ENCODE measurements around the gene MACIR. TPM values are rescaled to one million over a fixed set of nuclear protein-coding genes. Genes with fewer than 3 reads are reported as not detected.

MACIR gene
- total RNA-seq, 1 donor from 2014 or later = 0.53 TPM

- H3K36me3 ChIP-seq = no peaks in the 10 kb centered on the region
- no peaks in the 10 kb centered on the region for H3K27me3 ChIP-seq
- no peak for DNase-seq (ENCODE audit: low spot score in 2 of 2)
- peaks cover 4 to 9% of the 10 kb centered on the region in 2 donors for H3K9me3 ChIP-seq
- H3K27ac ChIP-seq = no peak overlapping the region
- H3K4me1 ChIP-seq = peaks cover 0 to 6% of the 10 kb centered on the region in 2 donors
- TF ChIP-seq CTCF (IDR thresholded peaks at IDR 0.05) = no peak
- no peak overlapping the region for H3K4me3 ChIP-seq
- intact Hi-C loops (cut with DNase I) = no loop called here
These were observed 22.7 kb upstream of the MACIR start for GRCh38 chr5:103235891-103236290.

GRCh38 chr5:103237778-103238177, 20.8 kb upstream of the MACIR start:
- peaks cover 0 to 6% of the 10 kb centered on the region in 2 donors for H3K4me1 ChIP-seq
- no peak overlapping the region for H3K4me3 ChIP-seq
- no peaks in the 10 kb centered on the region for H3K36me3 ChIP-seq
- no peak for DNase-seq (ENCODE audit: low spot score in 2 of 2)
- no peaks in the 10 kb centered on the region for H3K27me3 ChIP-seq
- intact Hi-C loops (cut with DNase I) = no loop called here
- H3K27ac ChIP-seq = no peak overlapping the region
- H3K9me3 ChIP-seq = peaks cover 4 to 9% of the 10 kb centered on the region in 2 donors
- TF ChIP-seq CTCF (IDR thresholded peaks at IDR 0.05) = no peak

GRCh38 chr5:103243665-103244064, 14.9 kb upstream of the MACIR start:
- Histone ChIP-seq H3K27me3 (no peaks in the 10 kb centered on the region), H3K9me3 (peaks cover 3 to 9% of the 10 kb centered on the region in 2 donors), H3K4me3 (no peak overlapping the region), H3K36me3 (no peaks in the 10 kb centered on the region), H3K27ac (no peak overlapping the region), H3K4me1 (no peaks in the 10 kb centered on the region)
- TF ChIP-seq CTCF (IDR thresholded peaks at IDR 0.05) = no peak
- DNase-seq (ENCODE audit: low spot score in 2 of 2) = no peak
- intact Hi-C loops (cut with DNase I) = no loop called here

- Histone ChIP-seq H3K4me1 (no peaks in the 10 kb centered on the region), H3K9me3 (peaks cover 0 to 4% of the 10 kb centered on the region in 2 donors), H3K27ac (no peak overlapping the region), H3K27me3 (no peaks in the 10 kb centered on the region), H3K36me3 (no peaks in the 10 kb centered on the region), H3K4me3 (no peak overlapping the region)
- no peak for DNase-seq (ENCODE audit: low spot score in 2 of 2)
- no peak for TF ChIP-seq CTCF (IDR thresholded peaks at IDR 0.05)
- intact Hi-C loops (cut with DNase I) = no loop called here
These were observed 14.2 kb upstream of the MACIR start for GRCh38 chr5:103244398-103244797.

- Histone ChIP-seq H3K4me3 (no peak overlapping the region), H3K9me3 (no peaks in the 10 kb centered on the region), H3K27ac (no peak overlapping the region), H3K27me3 (no peaks in the 10 kb centered on the region), H3K4me1 (no peaks in the 10 kb centered on the region), H3K36me3 (no peaks in the 10 kb centered on the region)
- no peak for TF ChIP-seq CTCF (IDR thresholded peaks at IDR 0.05)
- DNase-seq (ENCODE audit: low spot score in 2 of 2) = no peak
- intact Hi-C loops (cut with DNase I) = no loop called here
These were observed 12.8 kb upstream of the MACIR start for GRCh38 chr5:103245761-103246160.

GRCh38 chr5:103247118-103247517, 11.4 kb upstream of the MACIR start:
- Histone ChIP-seq H3K27me3 (no peaks in the 10 kb centered on the region), H3K4me3 (no peak overlapping the region), H3K4me1 (no peaks in the 10 kb centered on the region), H3K36me3 (no peaks in the 10 kb centered on the region), H3K9me3 (no peaks in the 10 kb centered on the region), H3K27ac (no peak overlapping the region)
- intact Hi-C loops (cut with DNase I) = no loop called here
- TF ChIP-seq CTCF (IDR thresholded peaks at IDR 0.05) = no peak
- DNase-seq (ENCODE audit: low spot score in 2 of 2) = no peak

Data from ascending aorta (tissue), 2 donors.